ENCODE measurements around the gene CTSF.

The CTSF gene

DNA sequence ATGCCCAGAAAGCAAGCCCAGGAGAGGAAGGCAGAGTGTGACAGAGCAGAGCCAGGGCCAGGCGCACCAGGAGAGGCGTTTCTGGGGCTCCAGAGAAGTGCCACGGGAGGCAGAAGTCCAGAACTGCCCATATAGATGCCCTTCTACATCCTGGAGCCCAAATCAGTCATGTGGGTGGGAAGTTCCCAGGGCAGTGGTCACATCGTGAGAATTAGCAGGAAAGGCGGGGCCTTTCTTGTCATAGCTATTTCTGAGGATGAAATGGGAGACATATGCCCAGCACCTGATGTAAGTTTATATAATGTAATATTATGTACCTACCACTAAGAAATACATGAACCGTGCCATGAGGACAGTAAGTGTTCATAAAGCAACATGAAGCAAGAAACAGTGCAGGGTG, 35.6 kb downstream of the CTSF start:
- no peak for DNase-seq

GRCh38 chr11:66531841-66532240, 36.6 kb downstream of the CTSF start:
- DNase-seq, result no peak

GRCh38 chr11:66530927-66531709, 37.3 kb downstream of the CTSF start:
- DNase-seq, result no peak

DNA sequence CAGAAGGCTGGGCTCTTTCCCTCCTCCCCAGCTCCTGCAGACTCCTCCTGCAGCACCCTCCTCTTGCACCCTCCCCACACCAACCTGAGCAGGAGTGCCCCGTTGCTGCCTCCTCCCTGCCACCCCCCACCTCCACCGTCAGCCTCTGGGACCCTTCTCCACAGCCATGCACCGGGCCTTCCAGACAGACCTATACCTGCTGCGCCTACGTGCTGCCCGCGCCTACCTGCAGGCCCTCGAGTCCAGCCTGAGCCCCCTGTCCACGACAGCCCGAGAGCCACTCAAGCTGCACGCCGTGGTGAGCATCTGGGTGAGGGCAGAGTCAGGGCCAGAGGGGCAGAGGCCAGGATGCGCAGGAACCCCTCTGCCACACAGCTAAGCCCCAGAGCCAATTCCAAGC, 38.8 kb downstream of the CTSF start:
- DNase-seq, result no peak

DNA sequence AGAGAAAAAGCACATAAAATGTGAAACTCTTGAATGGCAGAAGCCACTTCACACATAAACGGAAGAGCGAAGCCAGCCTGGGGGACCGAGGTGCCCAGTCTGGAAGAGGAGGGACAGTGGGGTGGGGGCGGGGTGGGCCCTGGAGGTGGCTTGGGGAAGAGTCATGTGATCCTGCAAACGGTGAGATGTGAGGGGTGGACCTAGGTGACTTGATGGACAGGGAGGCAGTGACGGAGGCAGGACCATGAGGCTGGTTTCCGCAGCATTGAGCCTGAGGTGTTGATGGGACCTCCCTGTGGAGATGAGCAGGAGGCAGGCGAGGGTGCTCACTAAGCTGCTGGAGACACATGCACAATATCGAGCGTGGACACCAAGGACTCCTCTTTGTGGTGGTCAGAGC, 39.3 kb downstream of the CTSF start:
- DNase-seq, result no peak

- DNase-seq, result no peak
These were observed 43.9 kb downstream of the CTSF start for GRCh38 chr11:66524304-66525040.

DNA sequence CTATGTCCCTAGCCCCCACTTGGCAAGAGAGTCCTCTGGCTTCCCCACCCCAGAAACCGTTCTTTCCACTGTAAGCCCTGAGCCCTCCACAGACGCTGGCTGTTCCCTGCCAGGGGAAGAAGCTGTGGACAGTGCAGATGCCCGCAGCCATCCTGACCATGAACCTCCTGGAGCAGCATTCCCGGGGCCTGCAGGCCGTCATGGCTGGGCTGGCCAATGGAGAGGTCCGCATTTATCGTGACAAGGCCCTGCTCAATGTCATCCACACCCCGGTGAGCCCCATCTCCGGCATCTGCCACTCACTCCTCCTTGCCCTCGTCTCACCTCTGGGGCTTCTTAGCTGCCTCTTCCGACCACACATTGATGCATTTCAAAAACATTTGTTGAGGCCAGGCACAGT, 44.8 kb downstream of the CTSF start:
- DNase-seq, result no peak

Data from fibroblast of skin of scalp (primary cell).